GM21515 (cell line): ENCODE measurements around the gene RHOF.
A peak's percentile ranks its signal among the peaks of the same experiment; 100 is the strongest.
"Not testable (repeated sequence)": the region's sequence is repeated elsewhere in the genome, so short reads cannot be mapped to it uniquely, and the experiment has no call there.

Source experiments
- ATAC-seq: cut with Tn5 transposase; IDR thresholded peaks from one replicate; pipeline ENCODE4 v1.9.1; 2021; ENCODE audit not compliant: unreplicated experiment

The RHOF gene

DNA sequence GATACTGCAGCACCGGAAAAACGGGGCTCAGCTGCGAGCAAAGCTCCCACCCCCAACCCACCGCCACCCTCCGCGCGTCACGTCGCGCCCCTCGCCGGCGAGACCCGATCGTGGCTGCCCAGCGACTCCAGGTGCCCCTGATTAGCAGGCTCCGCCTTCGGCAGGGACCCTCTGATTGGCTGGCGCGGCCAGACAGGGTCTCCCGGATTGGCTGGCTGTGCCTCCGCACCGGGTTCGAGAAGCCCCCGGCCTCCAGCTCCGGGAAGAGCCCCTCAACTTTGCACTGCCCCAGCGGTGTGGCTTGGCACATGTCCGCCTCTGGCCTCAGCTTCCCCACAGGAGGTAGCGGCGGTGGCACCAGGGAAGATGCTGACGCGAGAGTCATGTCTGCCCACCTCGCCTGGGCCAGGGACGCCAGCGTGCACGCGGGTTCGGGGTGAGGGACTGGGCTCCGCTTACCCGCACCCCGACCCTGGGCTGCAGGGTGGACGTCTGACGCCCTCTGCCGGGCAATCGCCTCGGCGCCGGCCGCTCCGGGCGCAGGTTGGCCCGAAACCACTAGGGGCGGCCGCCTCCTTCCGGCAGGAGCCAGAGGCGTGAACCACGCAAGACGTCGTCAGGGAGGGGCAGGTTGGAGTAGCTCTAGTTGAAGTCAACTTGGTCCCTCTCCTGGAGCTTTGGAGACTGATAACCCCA is 498 bp upstream of the RHOF start:
- peak; percentile 40 for ATAC-seq

DNA sequence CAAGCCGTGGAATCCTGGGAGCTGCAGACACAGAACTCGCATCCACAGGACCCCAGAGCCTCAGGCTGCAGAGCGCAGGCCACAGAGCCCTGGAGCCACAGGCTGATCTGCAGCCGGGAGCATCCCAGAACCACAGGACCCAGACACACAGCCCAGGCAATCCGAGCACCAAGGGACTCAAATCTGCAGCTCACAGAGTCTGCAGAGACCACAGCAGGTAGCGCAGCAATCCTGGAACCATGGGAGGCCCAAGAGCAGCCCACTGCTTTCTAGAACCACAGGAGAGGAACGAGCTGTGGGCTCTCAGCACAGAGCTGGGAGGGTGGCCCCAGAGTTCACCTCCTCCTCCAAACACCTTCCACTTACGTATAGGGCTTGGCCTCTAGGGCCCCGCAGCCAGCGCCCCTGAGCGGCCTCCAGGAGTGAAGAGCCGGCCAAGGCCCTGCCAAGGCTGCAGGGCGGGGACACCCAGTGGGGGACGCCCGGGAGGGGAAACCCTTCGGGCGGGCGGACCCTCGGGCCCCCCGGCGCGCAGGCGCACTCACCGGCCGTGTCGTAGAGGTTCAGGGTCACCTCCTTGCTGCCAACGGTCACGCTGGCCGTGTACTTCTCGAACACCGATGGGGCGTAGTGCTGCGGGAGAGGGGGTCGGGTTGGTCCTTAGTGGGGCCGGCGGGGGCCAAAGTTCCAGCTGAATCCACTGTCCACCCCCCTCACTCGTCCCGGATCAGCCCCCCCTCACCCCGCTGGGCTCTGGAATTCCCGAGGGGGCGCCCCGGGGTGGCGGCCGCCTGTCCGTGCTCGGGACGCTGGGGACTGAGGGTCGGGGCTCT is 665 bp downstream of the RHOF start:
- ATAC-seq, result no peak

DNA sequence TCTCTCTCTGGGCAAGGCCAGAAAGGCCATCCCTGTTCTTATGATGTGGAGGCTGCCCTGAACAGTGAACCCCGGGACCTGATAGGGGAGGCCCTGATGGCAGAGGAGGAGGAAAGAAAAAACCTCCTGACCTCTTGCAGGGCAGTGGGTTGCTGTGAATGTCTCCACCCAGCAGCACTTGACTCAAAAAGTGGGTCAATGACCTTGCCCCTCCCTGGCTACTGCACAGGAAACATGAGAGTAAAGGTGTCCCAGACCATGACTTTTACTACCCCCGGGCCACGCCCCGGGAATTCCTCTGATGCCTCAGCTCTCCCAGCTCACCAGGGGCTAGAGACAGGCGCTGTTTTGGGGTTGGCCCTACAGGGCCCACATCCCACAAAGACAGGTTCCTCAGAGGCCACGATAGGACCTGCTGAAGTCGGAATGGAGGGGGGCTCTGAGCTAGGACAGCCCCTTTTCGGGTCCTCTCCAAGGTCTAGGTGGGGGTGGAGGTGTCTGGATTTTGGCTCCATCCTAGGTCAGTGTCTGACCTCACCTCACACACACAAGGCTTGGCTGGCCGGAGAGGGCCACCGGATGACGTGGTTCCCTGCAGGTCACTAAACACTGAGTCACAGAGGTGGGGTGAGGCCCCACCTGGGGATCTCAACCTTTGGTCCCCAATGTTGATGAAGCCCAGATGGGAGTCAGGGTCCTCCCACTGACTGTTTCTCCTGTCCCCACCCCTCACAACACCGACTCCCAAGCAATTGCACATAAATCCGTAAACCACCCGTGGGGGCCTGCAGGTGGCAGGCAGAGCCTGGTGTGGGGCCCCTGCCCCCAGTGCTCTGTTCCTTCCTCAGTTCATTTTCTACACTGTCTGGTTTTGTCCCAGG is 1.6 kb downstream of the RHOF start:
- ATAC-seq, result no peak

DNA sequence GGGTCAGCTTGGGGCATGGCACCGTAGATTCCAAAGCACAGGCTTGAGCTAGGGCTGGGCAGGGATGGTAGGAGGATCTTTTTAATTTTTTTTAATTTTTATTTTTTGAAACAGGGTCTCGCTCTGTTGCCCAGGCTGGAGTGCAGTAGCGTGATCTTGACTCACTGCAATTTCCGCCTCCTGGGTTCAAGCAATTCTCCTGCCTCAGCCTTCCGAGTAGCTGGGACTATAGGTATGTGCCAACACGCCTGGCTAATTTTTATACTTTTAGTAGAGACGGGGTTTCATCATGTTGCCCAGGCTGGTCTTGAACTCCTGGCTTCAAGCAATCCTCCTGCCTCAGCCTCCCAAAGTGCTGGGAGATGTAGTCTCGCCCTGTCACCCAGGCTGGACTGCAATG is 2.7 kb downstream of the RHOF start:
- not testable (repeated sequence) for ATAC-seq

DNA sequence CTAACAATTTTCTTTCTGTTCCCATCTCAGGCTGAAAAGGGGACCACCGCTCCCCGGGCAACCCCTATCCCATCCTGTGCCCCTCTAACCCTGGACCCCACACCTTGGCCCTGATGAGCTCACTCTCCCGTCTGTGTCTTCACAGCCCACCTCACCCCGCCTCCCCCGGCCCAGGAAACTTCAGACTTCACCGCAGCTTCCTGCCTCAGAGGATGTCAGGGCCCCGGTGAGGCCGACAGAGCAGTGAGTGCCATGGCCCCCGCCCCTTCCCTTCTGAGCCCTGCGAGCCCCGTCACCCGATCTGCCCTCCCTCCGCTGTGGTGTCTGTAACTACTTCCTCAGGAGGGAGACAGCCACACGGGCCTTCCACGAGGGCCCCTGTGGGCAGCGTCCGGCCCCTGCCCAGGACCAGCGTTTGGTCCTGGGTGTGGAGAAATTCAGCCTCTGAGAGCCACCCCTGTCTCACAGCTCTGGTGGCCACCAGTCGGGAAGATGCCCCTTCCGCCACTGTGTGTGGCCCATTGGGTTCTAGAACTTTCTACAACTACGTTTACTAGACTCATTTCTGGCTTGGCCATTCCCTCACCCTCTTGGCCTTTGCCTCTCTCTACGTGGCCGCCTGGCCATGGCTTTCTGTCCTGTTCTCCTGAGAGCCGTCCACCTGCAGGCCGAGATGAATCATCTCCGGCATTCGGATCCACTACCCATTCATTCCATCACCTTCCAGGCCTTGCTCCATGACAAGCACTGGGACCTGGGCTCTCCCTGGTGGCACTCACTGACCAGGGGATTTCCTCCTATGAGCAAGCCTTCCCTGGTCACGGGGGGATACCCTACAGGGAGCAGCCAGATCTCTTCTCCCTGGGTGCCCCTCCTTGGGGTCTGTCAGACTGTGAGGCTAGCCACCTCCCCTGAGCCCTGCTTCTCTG is 3.4 kb downstream of the RHOF start:
- peak; percentile 43 for ATAC-seq

DNA sequence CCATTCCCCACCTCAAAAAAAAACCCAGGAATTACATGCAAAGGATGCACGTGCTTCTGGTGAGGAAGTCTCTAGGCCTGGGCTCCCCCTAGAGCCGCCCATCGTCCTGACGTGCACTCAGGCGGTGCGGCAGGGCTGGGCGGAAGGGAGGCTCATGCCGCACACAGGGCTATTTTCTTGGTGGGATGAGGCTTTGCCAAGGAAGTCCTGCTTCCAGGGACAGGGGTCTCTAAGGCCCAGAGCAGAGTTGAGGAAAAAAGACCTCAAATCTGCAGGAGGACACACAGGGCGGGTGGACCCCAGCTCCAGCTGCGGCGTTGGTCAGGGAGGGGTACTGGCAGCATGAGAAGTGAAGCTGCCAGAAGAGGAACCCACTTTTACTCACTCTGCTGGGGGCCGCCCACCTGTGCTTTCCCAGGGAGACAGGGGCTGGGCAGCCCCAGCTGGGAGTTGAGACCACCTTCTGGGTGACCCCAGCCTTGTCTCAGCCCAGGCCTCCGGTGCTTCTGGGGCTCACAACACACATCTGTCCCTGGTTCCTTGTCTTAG is 4.2 kb downstream of the RHOF start:
- ATAC-seq, result peak; percentile 17

DNA sequence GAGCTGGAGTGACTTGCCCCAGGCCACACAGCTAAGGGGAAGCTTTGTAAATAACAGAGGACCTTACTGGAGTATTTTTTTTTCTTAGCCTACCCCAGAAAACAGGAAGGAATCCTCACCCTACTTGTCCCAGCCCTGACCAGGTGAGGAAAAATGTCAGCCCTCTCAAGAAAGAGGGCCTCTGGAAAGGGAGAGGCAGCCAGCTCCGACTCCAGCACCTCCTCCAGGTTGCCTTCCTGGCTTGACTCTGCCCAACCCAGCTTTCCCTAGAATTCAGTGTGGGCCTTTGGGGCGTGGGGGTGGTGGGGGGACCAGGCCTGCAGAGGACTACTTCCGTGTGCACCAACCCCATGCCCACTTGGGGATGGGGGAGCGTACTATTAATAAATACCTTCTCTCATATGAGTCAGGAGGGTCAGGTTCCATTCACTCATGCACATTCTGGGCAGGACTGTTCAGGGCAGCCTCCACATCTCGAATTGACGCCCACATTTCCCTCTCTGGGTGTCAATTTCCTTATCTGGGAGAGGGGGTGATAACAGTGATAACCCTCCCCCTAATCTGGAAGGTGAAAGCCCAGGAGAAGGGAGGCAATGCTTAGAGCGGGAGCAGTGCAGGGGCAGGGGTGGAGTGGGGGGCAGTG is 5.2 kb downstream of the RHOF start:
- ATAC-seq, result no peak

DNA sequence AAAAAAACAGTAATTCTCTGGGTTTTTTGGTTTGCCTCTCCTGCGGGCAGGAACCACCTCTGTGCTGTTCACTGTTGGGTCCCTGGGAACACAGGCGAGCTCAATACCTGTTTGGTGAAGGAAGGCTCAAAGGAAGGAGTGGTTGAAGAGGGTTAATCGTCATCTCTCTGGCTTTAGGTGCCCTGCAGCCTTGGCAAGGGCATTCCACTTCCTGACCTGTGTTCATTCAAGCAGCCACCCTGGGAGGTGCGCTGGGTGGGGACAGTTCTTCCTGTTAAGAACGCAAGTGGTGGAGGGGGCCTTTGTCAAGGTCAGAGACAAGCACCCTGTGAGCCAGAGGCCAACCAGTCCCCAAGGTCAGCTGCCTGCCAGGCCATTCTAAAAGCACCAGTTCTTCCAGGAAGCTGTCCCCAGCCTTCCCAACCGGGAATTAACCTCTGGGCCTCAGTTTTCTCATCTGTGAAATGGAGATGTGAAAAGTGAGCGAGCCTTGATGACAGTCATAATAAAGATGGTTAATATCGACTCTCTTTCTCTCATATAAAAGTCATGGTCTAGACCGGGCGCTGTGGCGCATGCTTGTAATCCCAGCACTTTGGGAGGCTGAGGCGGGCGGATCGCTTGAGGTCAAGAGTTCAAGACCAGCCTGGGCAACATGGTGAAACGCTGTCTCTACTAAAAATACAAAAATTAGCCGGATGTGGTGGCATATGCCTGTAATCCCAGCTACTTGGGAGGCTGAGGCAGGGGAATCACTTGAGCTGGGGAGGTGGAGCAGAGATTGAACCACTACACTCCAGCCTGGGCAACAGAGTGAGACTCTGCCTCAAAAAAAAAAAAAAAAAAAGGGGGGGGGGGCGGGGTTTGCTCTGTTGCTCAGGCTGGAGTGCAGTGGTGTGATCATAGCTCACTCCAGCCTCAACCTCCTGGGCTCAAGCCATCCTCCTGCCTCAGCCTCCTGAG is 6.1 kb downstream of the RHOF start:
- no peak for ATAC-seq

DNA sequence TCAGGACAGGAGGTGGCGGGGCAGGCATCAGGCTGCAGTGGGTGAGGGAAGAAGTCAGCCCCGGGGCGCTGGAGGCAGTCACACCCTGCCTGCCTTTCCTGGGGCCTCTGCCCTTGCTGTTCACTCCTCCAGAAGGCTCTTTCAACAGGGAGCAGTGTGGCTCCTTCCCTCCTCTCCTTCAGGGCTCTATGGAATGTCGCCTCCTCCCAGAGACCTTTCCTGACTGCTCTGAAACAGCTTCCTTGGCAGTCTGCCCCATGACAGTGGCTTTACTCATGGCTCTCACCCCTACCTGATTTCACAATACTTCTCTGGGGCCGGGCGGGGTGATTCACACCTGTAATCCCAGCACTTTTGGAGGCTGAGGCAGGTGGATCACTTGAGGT is 7.1 kb downstream of the RHOF start:
- ATAC-seq, result no peak

DNA sequence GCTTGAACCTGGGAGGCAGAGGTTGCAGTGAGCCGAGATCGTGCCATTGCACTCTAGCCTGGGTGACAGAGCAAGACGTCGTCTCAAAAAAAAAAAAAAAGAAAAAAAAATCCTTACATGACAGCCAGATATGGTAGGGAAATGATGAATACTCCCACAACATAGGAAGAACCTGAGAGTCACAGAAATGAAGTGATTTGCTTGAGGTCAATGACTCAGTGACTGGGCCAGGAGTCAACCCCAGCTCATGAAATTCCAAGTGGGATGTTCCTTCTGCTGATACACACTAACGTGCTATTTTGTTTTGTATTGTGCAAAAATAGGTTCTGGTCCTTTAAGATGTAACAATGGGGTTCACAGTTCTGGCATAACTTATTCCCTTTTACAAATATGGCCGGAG is 9.0 kb downstream of the RHOF start:
- no peak for ATAC-seq

DNA sequence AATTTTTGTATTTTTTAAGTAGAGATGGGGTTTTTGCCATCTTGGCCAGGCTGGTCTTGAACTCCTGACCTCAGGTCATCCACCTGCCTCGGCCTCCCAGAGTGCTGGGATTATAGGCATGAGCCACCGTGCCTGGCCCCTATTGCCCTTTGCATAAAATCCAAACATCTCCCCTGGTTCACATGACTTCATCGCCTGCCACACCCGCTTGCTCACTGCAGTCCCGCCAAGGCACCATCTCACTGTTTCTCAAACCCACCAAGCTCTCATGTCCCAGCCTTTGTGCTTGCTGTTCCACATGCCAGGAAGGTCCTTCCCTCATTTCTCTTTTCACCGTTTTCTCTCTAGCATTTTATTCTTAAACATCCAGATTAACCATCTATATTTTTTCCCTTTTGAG is 9.7 kb downstream of the RHOF start:
- ATAC-seq, result no peak

DNA sequence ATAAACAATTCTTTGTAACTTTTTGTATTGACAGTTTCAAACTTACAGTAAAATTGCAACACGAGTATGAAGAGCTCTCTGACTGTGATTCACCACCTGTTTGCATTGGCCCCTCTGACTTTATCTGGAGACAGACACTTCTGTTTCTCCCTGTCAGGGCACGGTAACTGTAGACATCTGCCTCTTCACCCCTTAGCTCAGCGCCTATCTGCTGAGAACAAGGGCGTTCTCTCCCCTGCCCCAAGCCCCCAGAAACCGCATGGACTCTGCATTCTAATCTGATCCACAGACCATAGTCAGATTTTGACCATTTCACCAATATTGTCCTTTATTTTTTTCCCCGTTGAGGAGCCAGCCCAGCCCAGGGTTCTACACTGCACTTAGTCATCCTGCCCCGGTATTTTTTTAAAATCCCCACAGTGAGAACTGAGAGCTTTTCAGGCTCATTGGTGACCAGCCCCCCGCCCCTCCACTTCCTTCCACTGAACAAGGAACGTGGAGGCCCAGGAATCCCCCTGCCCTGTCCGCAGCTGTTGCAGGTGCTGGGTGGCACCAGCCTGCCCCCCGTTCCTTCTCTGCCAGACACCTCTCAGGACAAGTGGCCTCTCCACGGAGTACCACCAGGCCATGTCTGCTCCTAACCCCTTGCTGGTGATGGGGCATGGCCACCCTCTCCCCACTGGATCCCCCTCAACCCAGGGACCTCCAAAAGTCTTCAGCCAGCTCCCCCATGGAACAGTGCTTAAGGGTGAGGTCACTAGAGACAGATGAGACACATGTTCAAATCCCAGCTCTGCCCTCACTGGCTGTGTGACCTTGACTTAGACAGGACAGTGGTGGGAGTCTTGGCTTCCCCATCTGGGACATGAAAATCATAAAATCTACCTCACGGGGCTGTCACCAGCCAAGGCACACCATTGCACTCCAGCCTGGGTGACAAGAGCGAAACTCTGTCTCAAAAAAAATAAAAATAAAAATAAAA is 11.2 kb downstream of the RHOF start:
- ATAC-seq, result peak; percentile 44

DNA sequence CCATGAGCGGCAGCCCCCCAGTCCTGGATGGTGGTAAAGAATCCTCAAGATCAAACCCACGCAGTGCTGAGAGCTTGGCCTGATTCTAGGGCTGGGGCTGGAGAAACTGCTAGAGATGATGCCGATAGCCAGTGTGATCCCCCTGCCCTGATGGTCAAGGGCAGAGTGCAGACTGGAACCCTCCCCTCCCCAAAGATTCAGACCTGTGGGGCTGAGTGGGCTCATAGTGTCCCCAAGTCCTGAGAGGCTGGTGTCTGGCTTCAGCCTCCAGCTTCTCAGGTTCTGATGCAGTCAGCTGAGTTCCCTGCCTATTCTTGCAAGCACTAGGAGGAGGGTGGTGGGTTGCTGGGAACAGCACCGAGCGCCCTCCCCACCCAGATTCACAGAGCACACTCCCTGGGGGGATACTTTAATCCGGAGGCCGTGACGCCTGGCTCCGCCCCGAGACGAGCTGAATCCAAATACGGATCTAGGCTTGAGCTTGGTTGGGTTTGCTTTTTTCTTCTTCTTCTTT is 11.9 kb downstream of the RHOF start:
- ATAC-seq, result peak; percentile 28

DNA sequence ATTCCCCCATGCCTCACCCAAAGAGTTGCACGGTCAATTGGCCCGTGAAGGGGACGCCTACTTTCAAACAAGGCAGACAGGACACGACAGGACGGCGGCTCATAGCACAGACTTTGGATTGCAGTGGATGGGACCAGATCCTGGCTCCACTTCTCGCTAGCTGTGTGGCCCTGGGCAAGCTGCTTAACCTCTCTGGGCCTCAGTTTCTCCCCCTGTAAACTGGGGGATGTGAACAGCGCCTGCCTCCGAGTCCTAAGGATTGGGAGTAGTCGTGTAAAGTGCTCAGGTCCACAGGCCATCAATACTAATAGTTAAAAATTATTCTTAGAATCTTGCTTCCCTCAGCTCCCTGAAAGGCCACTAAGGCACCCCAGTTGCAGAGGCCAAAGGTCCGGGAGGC is 13.1 kb downstream of the RHOF start:
- no peak for ATAC-seq

DNA sequence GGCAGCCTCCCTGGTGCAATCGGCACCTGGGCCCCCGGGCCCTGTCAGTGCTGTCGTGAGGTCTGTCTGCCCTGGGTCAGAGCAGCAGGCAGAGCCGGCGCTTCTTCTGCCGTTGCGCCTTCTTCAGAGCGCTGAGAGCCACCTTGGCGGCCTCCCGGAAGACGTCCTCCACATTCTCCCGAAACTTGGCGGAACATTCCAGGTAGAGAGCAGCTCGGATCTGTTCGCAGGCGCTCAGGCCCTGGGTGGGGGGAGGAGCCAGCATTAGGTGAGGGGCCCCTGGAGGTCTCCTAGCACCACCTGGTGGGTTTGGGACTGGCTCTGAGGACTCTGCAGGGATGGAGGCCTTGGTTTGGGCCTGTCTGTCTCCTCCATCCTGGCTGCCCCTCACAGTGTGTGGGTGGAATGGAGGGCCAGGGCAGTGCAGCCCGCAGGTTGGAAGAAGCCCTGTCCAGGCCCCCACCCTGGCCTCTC is 14.0 kb downstream of the RHOF start:
- ATAC-seq, result no peak

DNA sequence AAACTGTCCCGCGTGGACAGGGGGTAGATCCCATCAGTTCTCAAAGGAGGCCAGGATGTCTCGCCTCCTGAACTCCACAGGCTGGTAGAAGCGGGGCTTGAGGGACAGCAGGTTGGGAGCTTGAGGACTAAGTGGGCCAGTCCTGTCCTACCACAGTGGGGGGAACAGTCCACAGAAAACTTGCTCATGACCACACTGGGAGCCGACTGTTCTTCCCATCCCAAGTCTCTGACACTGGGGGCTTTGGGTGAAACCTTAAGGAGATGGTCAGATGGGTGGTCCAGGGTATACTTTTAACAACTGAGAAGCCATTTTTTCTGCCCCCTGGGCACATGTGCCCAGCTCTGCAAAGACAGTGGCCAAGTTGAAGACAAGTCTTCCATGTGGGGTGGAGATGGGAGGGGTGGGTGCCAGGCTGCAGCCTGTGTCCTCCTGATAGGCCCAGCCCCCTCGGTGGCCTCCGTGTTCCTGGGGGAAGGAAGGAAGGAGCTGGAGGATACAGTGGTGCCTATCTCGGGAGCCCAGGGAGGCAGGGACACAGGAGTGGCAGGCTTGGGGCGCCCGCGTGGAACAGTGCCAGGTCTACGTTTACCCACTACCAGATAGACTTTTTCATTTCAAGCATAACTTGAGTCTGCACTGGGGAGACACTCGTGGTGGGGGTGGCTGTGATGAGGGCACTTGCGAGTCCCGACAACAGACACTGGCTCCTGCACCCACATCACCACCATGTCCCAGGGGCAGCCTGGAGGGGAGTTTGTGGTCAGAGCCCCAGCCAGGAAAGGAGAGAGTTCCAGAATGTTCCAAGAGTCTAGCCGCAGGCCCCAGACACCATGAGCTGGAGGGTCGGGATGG is 14.7 kb downstream of the RHOF start:
- ATAC-seq, result no peak
